GM21390 (cell line): ENCODE measurements around the gene ZBTB21.
"Not testable (repeated sequence)": the region's sequence is repeated elsewhere in the genome, so short reads cannot be mapped to it uniquely, and the experiment has no call there.

ENCODE experiments used
- ATAC-seq: cut with Tn5 transposase; IDR thresholded peaks from one replicate; pipeline ENCODE4 v1.9.1; 2021; ENCODE audit not compliant: unreplicated experiment

Gene ZBTB21

DNA sequence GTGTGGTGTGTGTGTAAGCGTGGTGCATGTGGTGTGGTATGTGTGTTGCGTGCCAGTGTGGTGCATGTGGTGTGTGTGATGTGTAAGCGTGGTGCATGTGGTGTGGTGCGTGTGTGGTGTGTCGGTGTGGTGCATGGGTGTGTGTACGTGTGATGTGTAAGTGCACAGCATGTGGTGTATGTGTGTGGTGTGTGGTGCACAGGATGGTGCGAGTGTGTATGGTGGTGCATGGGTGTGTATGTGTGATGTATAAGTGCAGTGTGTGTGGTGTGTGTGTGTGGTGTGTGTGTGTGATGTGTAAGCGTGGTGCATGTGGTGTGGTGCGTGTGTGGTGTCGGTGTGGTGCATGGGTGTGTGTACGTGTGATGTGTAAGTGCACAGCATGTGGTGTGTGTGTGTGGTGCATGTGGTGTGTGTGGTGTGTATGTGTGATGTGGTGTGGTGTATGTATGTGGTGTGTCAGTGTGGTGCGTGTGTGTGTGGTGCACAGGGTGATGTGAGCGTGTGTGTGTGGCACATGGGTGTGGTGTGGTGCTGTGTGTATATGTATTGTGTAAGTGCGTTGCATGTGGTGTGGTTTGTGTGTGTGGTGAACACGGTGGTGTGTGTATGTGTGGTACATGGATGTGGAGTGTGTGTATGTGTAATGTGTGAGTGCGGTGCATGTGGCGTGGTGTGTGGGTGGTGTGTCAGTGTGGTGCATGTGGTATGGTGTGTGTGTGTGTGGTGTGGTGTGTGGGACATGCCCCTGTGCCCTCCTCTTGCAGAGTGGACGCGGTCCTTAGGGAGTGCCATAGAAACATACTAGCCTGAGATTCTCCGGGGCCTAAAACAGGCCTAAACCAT, 55.3 kb downstream of the ZBTB21 start:
- ATAC-seq, result no peak

DNA sequence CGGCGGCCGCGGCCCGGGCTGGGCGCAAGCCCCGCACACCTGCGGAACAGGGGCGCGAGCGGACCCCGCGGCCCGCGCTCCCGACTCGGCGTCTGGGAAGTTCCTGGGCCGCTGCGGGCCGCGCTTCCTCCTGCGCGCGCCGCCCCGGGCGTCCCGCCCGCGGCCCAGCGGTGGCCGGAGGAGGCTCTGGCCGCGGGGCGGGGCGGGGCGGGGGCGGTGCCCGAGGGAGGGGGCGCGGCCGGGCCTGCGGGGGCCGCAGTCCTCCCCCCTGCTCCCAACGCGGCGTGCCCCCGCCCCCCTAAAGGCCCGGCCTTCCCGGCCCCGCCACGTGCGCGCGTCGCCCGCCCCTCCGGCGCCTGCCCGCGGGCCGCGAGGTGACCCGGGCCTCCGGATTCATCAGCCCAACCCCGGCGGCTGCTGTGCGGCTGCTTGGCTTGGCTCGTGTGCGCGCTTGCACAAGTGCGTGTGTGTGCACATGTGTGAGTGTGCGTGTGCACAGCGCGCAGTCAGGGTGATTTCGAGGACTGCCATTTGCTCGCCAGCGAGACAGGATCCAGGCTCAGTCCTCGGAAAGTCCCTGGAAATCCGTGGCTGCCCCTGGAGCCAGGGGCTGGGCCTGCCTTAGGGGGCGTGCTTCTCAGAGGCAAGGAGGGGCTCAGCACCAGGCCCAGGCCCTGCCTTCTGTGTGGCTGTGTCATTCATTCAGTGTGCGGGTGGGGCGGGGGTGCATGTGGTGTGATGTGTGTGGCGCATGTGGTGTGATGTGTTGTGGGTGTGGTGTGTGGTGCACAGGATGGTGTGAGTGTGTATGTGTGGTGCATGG, 56.1 kb downstream of the ZBTB21 start, which contains the start of gene C2CD2:
C2CD2 (minus strand) TSS at position 188 of the 823 bp plus-strand sequence. CDS start 370 bp downstream, outside the sequence.
- ATAC-seq, result peak; percentile 45

DNA sequence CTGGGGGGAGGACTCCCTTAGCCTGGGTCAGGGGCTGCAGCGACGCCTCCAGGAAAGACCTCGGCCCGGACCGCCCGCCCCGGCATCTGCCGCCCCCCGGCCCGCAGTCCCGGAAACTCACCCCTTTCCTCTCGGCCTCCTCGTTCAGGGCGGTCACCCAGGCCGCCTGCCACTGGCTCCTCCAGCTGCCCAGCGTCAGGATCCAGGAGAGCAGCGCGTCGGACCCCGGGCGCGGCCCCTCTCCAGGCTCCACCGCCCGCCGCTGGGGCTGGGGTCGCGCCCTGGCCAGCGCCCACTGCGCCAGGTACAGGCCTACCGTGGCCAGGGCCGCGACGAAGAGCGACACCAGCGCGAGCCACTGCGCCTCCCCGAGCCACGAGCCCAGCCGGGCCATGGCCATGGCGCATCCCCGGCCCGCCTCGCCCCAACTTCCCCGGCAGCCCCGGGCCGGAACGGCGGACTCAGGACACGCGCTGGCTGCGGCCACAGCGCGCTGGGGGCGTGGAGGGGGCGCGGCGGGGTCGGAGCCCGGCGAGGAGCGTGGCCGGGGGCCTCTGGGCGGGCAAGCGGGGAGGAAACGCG, 56.8 kb downstream of the ZBTB21 start:
- peak; percentile 29 for ATAC-seq

DNA sequence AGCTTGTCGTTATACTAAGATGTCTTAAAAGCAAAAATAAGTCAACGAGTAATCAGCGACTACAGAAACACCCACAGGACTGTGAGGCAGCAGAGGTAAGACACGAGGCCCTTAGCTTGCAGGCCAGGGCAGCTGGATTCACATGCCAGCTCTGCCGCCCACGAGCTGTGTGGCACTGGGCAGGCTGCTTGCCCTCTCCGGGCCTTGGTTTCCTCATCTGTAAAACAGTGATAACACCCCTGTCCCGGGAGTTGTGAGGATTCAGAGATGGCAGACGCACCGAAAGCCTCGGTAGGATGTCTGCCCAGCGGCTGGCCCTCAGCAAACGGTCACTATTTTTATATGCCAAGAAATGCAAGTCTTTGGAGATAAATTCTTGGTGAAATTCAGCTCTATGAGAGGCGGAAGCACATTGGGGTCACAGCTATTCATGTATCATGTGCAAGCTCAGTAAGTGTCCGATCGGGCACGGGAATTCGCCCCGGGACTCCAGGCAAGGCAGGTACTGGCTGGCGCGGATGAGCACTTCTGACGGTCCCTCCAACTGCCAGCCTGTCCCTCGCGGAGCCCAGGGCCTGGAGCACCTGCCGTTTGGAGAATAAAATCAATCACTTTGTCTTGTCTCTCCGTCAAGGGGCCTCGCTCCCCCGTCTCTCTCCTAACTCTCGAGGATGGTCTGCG, 57.5 kb downstream of the ZBTB21 start:
- no peak for ATAC-seq

DNA sequence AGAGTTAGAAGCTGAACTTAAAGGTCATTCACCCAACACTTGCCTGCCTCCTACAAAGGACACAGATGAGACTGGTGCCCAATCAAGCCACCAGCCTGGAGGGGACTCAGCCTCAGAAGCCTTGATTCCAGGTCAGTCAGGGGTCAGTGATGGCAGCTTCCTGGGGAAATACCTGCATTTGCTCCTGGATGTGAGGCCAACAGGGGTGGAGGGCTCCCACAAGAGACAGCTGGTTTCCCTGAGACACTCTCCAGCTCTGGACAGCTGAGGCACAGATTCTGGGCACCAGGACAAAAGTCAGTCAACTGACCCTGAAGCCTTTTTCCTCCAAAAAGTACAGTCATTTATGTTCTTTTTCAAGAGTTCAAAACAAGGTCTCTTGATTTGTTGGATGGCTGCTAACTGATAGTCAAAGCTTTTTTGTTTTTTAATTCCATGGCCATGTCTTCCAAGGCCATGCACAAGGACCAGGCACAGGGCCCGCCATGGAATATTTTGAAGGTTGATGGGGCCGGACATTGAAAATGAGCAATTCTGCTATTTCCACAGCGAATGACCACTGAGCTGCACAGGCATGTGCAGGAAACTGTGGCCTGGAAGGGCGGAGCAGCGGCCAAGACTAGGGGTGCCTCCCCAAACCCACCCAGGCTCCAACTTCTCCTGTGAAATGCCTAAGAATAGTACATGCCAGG, 58.1 kb downstream of the ZBTB21 start:
- ATAC-seq, result no peak

DNA sequence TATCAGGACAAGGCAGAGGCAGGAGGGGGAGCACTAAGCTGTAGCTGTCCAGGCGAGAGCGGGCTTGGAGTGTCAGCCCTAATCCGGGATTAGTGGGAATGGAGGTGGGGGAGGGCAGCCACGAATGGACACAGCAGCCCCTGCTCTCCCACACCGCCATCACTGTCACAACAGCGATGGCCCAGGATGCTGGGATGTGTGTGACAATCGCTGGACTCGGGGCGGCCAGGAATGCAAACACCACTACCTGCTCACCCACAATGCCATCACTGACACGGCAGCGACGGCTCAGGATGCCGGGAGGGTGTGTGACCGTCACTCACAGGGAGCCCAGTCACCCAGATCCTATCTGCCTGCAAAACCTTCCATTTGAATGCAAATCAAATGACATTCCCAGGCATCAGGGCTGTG, 59.2 kb downstream of the ZBTB21 start:
- no peak for ATAC-seq

DNA sequence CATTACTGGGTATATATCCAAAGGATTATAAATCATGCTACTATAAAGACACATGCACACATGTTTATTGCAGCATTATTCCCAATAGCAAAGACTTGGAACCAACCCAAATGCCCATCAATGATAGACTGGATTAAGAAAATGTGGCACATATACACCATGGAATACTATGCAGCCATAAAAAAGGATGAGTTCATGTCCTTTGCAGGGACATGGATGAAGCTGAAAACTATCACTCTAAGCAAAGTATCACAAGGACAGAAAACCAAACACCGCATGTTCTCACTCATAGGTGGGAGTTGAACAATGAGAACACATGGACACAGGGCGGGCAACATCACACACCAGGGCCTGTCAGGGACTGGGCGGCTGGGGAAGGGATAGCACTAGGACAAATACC, 60.5 kb downstream of the ZBTB21 start:
- not testable (repeated sequence) for ATAC-seq

DNA sequence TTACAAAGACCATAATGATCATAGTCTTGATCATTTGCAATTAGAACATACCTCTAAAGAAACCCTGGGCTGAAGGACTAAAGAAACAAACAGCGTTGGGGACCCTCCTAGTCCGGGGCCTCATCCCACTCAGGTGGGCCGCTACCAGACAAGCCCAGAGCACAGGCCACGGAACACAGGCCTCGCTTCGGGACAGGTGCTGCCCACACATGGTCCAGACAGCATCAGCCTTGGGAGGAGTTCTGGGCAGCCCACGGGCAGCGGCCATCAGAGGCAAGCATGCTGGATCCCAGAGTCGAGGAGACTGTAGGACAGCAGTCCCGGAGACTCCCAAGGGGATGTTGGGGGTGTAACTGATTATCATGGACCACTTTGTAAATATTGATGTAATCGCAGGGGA, 61.3 kb downstream of the ZBTB21 start:
- no peak for ATAC-seq

DNA sequence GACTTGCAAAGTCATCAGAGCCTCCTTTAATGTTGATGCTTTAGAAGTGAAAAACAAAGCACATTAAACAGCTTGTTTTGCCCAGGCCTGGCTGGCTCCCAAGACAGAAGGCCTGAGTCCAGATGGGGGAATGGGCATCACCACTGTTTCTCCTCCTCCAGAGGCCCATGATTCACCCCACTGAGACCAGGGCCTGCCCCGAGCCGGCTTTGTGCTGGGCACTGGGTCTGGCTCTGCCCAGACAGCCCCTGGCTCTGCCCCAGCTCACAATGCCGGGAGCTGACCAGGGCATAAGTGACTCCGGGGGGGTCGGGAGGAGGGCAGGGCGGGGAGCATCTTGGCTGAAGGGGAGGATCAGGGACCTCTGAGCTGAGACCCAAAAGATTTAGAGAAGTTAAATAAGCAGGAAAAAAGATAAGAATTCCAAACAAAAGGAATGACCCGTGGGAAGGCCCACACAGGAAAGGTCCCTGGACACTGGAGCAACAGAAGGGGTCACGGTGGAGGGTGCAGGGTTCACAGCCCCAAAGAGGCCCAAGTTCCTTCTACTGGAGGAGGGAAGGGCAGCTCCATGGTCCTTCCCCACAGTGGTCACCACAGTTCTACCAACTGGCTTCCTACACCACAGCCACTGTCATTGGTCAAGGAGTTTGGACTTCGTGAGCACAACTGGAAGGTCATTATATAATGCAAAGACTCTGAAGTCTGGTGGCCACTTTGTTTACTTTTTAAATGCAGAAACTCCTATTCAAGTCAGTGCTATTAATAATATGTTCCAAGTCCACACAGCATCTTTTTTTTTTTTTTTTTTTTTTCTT, 61.9 kb downstream of the ZBTB21 start:
- no peak for ATAC-seq

DNA sequence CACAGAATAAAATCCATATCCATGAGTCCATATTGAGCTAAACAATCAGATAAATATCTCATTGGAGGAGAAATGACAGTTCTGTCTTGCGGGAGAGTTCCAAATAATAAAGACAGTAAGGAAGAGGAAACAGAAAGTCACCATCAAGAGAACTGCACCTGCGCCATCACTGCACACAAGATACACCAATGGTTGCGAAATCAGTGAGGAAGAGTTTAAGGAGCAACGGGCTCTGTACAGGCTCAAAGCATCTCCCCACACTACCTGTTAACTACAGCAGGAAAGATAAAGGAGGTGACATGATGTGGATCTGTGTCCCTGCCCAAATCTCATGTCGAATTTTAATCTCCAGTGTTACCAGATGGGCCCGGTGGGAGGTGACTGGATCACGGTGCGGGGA, 64.2 kb downstream of the ZBTB21 start:
- no peak for ATAC-seq

DNA sequence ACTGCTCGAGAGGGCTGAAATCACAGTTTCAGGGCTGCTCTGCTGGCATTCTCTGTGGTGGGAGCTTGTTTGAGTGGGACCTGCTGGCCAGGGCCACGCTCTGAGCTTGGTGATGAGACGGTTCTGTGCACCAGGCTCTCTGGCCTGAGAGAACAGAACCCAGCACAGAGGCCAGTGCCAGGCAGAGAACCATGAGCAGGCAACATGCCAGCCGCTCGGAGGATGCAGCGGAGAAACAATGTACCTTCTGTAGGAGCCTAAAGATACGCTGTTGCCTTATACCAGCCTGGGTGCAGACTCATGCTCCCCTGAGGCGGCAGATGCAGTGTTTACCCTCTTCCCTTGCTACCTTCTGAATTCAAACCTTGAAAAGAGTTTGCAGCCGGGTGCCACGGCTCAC, 66.3 kb downstream of the ZBTB21 start:
- no peak for ATAC-seq

DNA sequence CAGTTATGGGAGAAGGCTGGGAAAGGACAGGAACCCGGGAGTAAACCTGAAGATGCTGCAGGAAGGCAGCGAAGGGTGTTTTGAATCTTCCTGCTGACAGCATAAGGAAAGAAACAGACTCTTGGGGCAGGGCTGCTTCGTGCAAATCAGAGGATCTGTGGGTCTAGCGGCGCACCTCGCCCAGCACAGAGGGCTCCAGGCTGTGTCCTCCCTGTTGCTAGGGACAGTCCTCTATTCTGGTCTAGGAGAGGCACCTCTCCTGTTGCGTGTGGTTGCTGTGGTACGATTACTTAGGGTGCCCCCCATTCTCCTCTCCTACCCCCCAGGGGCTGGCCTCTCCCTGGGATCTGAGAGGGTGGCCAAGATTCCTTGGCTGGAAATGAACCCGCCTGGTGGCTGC, 67.7 kb downstream of the ZBTB21 start:
- no peak for ATAC-seq

DNA sequence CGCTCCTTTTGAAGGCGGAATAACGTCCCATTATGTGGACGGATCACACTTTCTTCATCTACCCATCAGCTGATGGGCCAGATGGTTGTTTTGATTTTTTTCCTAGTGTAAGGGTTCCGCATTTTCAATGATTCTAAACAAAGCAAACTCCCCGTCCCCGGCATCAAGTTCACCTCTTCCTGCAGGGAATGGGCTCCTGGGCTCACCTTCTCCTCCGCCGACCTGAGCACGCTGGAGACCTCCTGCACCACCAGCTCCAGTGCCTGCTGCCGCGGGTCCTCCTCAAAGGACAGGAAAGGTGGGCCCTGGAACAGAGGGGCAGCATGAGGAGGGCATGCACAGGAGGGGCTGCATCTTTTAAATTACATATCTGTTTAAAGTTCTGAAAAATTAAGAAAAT, 68.2 kb downstream of the ZBTB21 start:
- ATAC-seq, result no peak

DNA sequence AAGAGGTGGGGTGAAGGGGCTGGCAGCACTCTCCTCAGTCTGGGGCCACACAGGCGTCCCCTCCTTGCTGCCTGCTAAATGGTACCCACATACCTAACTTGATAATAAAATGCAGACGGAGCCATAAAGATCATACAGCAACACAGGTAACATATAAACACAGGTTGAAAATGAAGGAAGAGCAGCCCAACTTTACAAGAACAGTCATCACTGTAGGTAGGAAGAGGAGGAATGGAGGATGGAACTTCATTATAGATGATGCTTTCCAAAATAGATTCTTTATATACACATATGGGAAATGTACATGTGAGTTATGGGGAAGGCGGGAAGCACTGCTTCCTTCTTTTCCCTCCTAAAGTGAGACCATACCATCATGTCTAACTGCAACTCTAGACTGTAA, 69.7 kb downstream of the ZBTB21 start:
- ATAC-seq, result no peak

DNA sequence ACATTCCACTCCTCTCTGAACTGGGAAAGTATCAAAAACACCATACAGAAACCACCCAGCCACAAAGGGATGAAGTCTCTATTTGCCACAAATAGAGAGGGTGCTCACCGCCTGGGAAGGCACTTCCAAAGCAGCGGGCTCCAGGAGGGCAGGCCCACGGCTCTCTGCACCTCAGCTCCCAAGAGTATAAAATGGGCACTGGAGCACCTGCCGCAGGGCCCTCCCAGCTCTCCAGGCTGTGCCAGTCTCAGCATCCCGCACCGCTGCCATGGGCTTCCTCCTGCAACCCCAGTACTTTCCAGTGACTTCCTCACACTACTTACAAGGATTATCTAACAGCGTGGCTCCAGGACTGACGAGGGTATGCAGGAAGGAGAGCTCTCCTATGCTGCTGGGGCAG, 70.8 kb downstream of the ZBTB21 start:
- no peak for ATAC-seq
